ENCODE results near the gene ZNF709.
"Not testable (repeated sequence)": the region's sequence is repeated elsewhere in the genome, so short reads cannot be mapped to it uniquely, and the experiment has no call there.

The ZNF709 gene

GRCh38 chr19:12484371-12485051 lies at the start of gene ZNF709:
Gene ZNF709, minus strand, starts transcription at chr19:12484816. Its CDS starts 159 bp downstream, at chr19:12484657.
- FAIRE-seq, result no peak

DNA sequence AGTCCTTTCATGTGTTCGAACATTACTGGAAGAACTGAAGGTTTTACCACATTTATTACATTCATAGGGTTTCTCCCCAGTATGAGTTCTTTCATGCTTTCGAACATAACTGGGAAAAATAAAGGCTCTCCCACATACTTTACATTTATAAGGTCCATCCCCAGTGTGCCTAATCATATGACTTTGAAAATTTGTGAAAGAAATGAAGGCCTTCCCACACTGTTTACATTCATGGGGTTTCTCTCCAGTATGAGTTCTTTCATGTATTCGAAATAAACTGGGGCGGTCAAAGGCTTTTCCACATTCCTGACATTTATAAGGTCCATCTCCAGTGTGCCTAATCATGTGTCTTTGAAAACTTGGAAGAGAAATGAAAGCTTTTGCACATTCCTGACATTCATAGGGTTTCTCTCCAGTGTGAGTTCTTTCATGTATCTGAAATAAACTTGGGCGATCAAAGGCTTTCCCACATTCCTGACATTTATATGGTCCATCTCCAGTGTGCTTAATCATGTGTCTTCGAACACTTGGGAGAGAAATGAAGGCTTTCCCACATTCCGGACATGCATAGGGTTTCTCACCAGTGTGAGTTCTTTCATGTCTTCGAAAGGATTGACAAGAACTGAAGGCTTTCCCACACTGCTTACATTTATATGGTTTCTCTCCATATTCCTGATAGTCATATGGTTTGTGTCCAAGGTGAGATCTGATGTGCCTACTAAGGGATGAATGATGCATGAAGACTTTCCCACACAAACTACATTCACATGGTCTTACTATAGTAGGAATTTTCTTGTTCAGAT lies 42.6 kb upstream of the ZNF709 start:
- no peak for FAIRE-seq

DNA sequence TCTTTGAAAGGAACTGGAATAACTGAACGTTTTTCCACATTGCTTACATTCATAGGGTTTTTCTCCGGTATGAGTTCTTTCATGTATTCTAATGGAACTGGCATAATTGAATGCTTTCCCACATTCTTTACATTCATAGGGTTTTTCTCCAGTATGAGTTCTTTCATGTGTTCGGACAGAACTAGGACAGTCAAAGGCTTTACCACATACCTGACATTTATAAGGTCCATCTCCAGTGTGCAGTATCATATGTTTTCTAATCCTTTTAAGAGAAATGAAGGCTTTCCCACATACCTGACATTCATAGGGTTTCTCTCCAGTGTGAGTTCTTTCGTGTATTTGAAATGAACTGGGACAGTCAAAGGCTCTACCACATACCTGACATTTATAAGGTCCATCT lies 41.9 kb upstream of the ZNF709 start:
- no peak for FAIRE-seq

DNA sequence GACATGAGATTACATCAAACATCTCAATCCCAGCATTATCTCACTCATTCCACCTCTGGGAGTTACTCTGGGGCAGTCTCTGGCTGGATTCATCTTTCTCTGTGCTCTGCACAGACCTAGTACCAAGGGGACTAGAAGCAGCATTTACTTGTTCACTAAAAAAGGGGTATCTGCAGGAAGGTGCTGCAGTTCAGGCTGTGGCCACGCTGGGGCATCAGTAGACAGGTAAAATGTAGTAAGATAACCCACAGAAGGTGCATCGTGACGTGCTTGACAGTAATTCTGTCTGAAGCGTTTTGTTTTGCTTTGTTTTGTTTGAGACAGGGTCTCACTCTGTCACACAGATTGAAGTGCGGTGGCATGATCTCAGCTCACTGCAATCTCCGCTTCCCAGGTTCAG lies 37.4 kb upstream of the ZNF709 start:
- no peak for FAIRE-seq

DNA sequence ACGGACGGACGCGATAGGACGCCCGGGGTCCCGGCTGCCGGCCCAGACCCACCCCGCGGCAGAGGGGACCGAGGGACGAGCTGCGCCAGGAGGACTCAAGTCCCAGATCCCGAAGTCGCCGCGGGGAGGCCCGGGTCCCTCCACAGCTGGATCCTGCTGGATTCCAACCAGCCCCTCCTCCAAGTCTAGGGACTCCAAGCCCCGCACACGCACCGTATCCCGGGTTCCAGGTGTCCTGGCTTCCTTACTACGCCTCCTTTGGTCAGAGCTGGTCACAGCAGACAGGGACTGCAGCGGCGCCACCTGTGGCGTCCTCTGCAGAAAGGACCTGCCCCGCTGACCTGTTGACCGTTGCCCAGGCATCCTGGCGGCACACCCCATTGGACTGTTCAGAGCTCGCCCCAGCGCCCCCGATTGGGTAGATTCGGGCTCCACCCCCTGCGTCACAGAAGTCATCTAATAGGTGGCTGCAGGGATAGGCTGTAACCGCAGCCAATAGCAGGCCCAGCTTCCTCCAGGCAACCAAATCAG lies 29.0 kb upstream of the ZNF709 start:
- FAIRE-seq, result no peak

- no peak for FAIRE-seq
Observed at GRCh38 chr19:12497032-12497431, 12.4 kb upstream of the ZNF709 start.

DNA sequence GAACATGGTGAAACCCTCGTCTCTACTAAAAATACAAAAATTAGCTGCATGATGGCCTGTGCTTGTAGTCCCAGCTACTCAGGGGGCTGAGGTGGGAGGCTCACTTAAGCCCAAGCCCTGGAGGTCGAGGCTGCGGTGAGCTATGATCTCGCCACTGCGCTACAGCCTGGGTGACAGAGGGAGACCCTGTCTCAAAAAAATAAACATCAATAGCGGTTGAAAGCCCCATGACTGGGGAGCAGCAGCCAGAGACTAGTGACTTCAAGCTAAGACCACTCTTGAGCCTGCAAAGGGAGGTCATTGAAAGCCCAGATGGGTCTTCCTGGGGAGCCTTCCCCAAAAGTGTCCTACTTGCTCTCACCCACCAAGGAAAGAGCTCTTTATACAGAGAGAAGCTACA lies 11.9 kb upstream of the ZNF709 start:
- no peak for FAIRE-seq

DNA sequence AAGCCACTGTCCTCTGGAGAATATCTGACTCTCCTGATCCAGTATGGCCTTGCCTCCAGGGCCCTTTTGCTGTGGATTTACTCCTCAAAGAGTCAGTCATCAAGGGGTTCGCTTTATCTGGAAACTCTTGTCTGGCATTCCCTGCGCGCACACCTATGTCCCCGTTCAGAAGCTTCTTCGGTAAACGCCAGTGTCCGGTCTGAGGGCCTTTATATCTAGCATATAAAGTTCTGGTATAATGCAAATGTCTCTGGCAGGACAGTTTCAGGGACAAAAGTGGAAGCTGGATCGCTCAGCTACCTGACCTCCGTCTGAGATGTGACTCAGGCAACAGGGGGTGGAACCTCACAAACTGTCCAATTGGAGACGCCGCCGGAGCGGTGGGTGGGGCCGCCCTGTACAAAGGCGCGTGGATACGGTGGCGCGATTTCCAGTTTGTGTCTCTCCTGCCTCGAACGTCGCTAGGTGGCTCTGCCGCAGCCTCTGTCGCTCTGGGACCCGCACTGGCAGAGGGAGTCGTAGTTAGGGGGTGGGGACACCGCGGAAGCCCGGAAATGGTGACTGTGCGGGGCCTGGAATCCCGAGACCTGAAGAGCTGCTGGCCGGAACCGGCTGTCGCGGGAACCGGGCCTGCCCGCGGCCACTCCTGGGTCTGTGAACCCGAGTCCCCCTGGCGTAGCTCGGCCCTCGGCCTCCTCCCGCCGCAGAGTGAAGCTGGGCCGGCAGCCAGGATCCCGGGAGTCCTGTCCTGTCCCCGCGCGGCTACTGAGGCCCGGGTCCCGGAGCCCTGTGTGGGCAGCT lies 10.6 kb upstream of the ZNF709 start:
- FAIRE-seq, result peak; percentile 14

GRCh38 chr19:12494260-12494860 lies 9.7 kb upstream of the ZNF709 start:
- no peak for FAIRE-seq

DNA sequence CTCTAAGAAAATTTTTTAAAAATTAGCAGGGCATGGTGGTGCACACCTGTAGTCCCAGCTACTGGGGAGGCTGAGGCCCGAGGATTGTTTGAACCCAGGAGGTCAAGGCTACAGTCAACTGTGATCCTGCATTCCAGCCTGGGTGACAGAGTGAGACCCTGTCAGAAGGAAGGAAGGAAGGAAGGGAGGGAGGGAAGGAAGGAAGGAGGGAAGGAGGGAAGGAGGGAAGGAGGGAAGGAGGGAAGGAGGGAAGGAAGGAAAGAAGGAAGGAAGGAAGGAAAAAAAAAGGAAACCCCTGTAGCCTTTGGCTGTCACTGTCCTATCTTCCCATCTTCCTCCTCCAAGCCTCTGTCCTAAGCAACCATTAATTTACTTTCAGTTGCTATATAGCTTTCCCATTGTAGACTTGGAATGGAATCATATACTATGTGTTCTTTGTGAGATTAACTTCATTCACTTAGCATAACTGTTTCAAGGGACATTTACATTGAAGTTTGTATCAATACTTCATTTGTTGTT lies 1.7 kb upstream of the ZNF709 start:
- FAIRE-seq, result not testable (repeated sequence)

DNA sequence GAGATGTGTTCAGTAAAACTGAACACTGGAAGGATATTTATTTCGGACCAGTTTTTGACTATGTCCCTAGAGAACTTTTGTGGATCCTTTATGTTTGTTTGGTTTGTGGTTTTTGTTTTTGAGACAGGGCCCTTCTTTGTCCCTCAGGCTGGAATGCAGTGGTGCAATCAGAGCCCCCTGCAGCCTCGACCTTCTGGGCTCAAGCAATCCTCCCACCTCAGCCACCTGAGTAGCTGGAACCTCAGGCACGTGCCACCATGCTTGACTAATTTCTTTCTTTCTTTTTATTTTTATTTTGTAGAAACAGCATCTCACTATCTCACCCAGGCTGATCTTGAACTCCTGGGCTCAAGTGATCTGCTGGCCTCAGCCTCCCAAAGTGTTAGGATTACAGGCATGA lies 955 bp upstream of the ZNF709 start:
- FAIRE-seq, result no peak

GRCh38 chr19:12485052-12485416 lies 418 bp upstream of the ZNF709 start:
- FAIRE-seq, result no peak

DNA sequence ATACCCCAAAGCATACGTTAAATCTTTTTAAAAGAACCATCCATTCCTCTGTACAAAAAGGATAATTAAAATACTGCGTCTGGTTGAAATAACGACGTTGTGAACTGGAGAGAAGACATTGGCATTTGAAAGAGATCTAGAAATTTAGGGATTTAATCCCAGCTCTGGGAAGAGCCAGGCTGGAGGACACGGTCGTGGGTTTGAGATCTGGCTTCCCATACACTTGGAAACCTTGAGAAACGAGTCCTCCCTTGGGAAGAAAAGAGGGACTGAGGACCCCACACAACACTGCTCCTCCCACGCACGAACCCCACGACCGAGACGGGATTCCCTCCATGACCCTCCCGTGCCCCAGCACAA lies 625 bp downstream of the ZNF709 start:
- FAIRE-seq, result no peak

DNA sequence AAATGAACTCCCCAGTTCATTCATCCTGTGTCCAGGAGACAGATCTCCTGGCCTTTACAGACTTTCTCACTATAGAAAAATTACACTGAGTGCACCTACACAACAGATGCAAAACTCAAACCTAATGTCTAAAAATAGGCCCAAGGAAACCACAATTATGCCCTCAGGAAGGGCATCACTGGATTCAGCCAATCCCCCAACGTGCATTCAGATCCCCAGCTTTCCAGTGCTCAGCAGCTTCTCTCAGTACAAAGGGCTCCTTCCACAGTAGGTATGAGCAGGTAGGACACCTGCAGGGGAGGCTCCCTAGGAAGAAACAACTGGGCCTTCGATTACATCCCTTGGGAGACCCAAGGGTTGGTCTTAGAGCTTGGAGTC lies 2.1 kb downstream of the ZNF709 start:
- FAIRE-seq, result no peak

GRCh38 chr19:12481781-12482508 lies 2.7 kb downstream of the ZNF709 start:
- FAIRE-seq, result no peak

- FAIRE-seq, result no peak
Observed at GRCh38 chr19:12478234-12478941, 6.2 kb downstream of the ZNF709 start.

DNA sequence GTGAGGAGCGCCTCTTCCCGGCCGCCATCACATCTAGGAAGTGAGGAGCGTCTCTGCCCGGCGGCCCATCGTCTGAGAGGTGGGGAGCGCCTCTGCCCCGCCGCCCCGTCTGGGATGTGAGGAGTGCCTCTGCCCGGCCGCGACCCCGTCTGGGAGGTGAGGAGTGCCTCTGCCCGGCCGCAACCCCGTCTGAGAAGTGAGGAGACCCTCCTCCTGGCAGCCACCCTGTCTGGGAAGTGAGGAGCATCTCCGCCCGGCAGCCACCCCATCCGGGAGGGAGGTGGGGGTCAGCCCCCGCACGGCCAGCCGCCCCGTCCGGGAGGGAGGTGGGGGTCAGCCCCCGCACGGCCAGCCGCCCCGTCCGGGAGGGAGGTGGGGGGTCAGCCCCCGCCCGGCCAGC lies 17.0 kb downstream of the ZNF709 start:
- not testable (repeated sequence) for FAIRE-seq

DNA sequence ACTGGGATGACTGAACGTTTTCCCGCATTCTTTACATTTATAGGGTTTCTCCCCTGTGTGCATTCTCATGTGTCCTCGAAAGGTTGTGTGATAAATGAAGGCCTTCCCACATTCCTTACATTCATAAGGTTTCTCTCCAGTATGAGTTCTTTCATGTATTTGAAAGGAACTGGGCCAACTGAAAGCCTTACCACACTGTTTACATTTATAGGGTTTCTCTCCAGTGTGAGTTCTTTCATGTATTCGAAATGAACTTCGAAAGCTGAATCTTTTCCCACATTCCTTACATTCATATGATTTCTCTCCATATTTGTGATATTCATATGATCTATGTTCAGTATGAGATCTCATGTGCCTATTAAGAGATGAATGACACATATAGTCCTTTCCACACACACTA lies 19.4 kb downstream of the ZNF709 start:
- FAIRE-seq, result no peak

DNA sequence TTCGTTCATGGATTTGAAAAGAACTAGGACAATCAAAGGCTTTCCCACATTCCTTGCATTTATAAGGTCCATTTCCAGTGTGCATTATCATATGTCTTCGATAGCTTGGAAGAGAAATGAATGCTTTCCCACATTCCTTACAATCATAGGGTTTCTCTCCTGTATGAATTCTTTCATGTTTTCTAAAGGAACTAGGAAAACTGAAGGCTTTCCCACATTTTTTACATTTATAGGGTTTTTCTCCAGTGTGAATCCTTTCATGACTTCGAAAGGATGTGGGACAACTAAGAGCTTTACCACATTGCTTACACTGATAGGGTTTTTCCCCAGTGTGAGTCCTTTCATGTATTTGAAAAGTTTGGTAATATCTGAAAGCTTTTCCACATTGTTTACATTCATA lies 19.8 kb downstream of the ZNF709 start:
- FAIRE-seq, result no peak

DNA sequence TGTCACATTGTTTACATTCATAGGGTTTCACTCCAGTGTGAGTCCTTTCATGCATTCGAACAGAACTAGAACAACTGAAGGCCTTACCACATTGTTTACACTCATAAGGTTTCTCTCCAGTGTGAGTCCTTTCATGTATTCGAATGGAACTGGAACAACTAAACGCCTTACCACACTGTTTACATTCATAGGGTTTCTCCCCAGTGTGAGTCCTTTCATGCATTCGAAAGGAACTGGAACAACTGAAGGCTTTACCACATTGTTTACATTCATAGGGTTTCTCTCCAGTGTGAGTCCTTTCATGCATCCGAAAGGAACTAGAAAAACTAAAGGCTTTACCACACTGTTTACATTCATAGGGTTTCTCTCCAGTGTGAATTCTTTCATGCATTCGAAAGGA lies 20.5 kb downstream of the ZNF709 start:
- not testable (repeated sequence) for FAIRE-seq

- FAIRE-seq, result no peak
Observed at GRCh38 chr19:12453495-12453894, 31.1 kb downstream of the ZNF709 start.
